Endothelial cell of umbilical vein (primary cell): ENCODE data around the gene PAPPA2. TPM values are rescaled to one million over a fixed set of nuclear protein-coding genes. Genes with fewer than 3 reads are reported as not detected.

ENCODE experiments used
- BruUV-seq: library from RNA; stranded (reverse); fragments of 400-500 nt; replicated peaks from 2 replicates; lab custom pipeline; 2021; lab: Mats Ljungman, UMichigan
- CTCF ChIA-PET: fragments of 300-600, 350-600 bp; sonication (Branson Sonifier 250); formaldehyde crosslinking; loops from one replicate; lab custom pipeline; 2021; ENCODE audit warnings: antibody characterized with exemption, inconsistent platforms; lab: Charles Lee
- POLR2A ChIA-PET: fragments of 300-600, 350-600 bp; sonication (Branson Sonifier 250); formaldehyde crosslinking; loops from one replicate; lab custom pipeline; 2021; ENCODE audit warnings: antibody characterized with exemption, inconsistent platforms; lab: Charles Lee
- DNase-seq: peaks from one replicate; pipeline ENCODE4 v3.0.0-alpha.2; 2011; ENCODE audit warnings: low read depth, low spot score
- FAIRE-seq: peaks from 2 replicates; lab custom pipeline; 2011; peaks lifted over from hg19 to GRCh38; lab: Jason Lieb, UNC
- H2AFZ ChIP-seq: 2 replicates; pipeline ENCODE4 v1.6.0; 2012; ENCODE audit warnings: low read depth, low read length, control low read depth, inconsistent platforms
- H3K27ac ChIP-seq: 2 replicates; pipeline ENCODE4 v1.5.1; 2011; ENCODE audit warnings: low read depth, mild to moderate bottlenecking, control low read depth, low read length, moderate library complexity; ENCODE audit not compliant: insufficient read depth
- H3K27me3 ChIP-seq, 2 experiments: 2 replicates each; pipeline versions ENCODE4 v1.6.0 to v1.6.1; 2011; ENCODE audit warnings: low read length in 2 of 2, mixed read lengths in 1 of 2; ENCODE audit not compliant: control insufficient read depth in 2 of 2, insufficient read depth in 2 of 2
- H3K36me3 ChIP-seq, 2 experiments: 2 replicates in 1 of 2; 3 replicates in 1 of 2; pipeline ENCODE4 v1.5.1; 2011; ENCODE audit warnings: low read length in 2 of 2, mild to moderate bottlenecking in 1 of 2, moderate library complexity in 1 of 2; ENCODE audit not compliant: control insufficient read depth in 2 of 2, insufficient read depth in 2 of 2; ENCODE audit errors: extremely low read depth in 1 of 2
- H3K4me1 ChIP-seq: 3 replicates; pipeline ENCODE4 v1.5.1; 2011; ENCODE audit warnings: mild to moderate bottlenecking, low read length; ENCODE audit not compliant: control insufficient read depth, insufficient read depth; ENCODE audit errors: extremely low read depth
- H3K4me2 ChIP-seq: 2 replicates; pipeline ENCODE4 v1.6.1; 2011; ENCODE audit warnings: low read length, control low read depth, mixed read lengths; ENCODE audit not compliant: insufficient read depth
- H3K4me3 ChIP-seq, 3 experiments: fragments of 200-600 bp in 1 of 3; sonication (generic), shearing (Covaris generic) in 1 of 3; replicated peaks in 1 of 3; 2 replicates each; pipeline ENCODE4 v1.5.1; 2011 to 2016; ENCODE audit warnings: control low read depth in 3 of 3, low read length in 3 of 3, mild to moderate bottlenecking in 2 of 3, inconsistent platforms in 1 of 3, low read depth in 1 of 3, moderate library complexity in 1 of 3; ENCODE audit not compliant: insufficient read depth in 1 of 3
- H3K79me2 ChIP-seq: 2 replicates; pipeline ENCODE4 v1.6.0; 2012; ENCODE audit warnings: low read length, inconsistent platforms; ENCODE audit not compliant: control insufficient read depth, insufficient read depth
- H3K9ac ChIP-seq: replicated peaks from 2 replicates; pipeline ENCODE3; 2011; ENCODE audit warnings: low read length, control low read depth; ENCODE audit not compliant: insufficient read depth; ENCODE audit errors: extremely low read depth
- H3K9me1 ChIP-seq: replicated peaks from 3 replicates; pipeline ENCODE4 v1.6.0; 2011; ENCODE audit warnings: mild to moderate bottlenecking, low read length; ENCODE audit not compliant: control insufficient read depth, insufficient read depth; ENCODE audit errors: extremely low read depth
- H3K9me3 ChIP-seq: replicated peaks from 2 replicates; pipeline ENCODE4 v1.5.1; 2012; ENCODE audit warnings: low read length, inconsistent platforms; ENCODE audit not compliant: control insufficient read depth, insufficient read depth
- H4K20me1 ChIP-seq: replicated peaks from 2 replicates; pipeline ENCODE3; 2011; ENCODE audit warnings: mild to moderate bottlenecking, low read length; ENCODE audit not compliant: control insufficient read depth, insufficient read depth; ENCODE audit errors: extremely low read depth
- CTCF ChIP-seq, 2 donors: IDR thresholded peaks; 1 replicate in 1 of 2; 2 replicates in 1 of 2; pipeline ENCODE4 v1.5.1; 2011; ENCODE audit warnings: low read length in 2 of 2, mild to moderate bottlenecking in 2 of 2, moderate library complexity in 2 of 2, control low read depth in 1 of 2, inconsistent platforms in 1 of 2, low read depth in 1 of 2; ENCODE audit not compliant: insufficient read depth in 1 of 2; ENCODE audit errors: extremely low read depth in 1 of 2
- JUN ChIP-seq: IDR thresholded peaks from 2 replicates; pipeline ENCODE4 v1.6.1; 2011; ENCODE audit warnings: borderline replicate concordance, low read depth; ENCODE audit not compliant: insufficient read length, insufficient read depth
- dilution Hi-C: fragments of 300-500 bp; cut with MboI; formaldehyde crosslinking; loops from one replicate; pipeline ENCODE4 v1.15.0; 2019; ENCODE audit warnings: low sequenced_read_pairs; ENCODE audit not compliant: extremely low pct_ligation_motif_present
- intact Hi-C: fragments of 100-400 bp; cut with micrococcal nuclease; formaldehyde crosslinking; loops from one replicate; pipeline ENCODE4 v1.10.0; 2022
- polyA plus RNA-seq, 4 experiments: library from polyadenylated mRNA; depleted of rRNA in 3 of 4; stranded (reverse) in 3 of 4; unstranded in 1 of 4; fragments of >200 nt; gene quantifications; 2 replicates each; pipeline versions ENCODE4 v1.2.1 to v1.2.3, GENCODE V29; 2011 to 2012; ENCODE audit warnings: missing spikeins in 1 of 4
- total RNA-seq: library from RNA; stranded (reverse); gene quantifications from 2 replicates; pipeline ENCODE4 v1.2.3, GENCODE V29; 2021

The PAPPA2 gene
- total and polyA plus RNA-seq, 2 donors (not counting 3 experiments of a cell fraction or from before 2014, with no cell fraction given): not detected

DNA sequence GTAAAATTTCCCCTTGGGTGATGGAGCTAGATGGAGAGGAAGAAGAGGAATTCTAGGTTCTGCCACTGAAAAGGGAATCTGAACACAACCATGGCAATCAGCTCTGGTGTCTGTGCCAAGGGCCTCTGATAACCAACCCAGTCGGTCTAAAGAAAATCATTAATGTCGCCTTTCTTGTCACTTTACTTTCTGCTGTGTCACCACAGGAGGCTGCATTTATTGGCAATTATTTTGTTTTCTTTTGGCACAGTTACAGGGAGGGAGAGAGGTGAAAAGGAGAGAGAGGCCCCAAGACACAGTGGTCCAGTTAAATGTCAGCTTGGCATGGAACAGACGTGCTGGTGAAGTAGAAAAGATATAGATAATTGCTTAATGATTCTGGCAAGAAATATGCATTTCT lies 414.6 kb downstream of the PAPPA2 start:
- POLR2A ChIA-PET: no interaction called here
- intact Hi-C loops: no loop called here
- CTCF ChIA-PET: no interaction called here

More for the DNA sequence above, 414.6 kb downstream of the PAPPA2 start:
- TF ChIP-seq JUN (no peak), CTCF (IDR thresholded peaks at IDR 0.05; ENCODE audit: extremely low read depth in 1 of 2, insufficient read depth in 1 of 2, low read depth in 1 of 2, low read length in 2 of 2) (no peak)
- DNase-seq (no peak), FAIRE-seq (no peak)
- Histone ChIP-seq H4K20me1 (no peaks in the 10 kb centered on the region), H3K9me3 (no peaks in the 10 kb centered on the region), H3K4me3 (no peak overlapping the region), H3K9me1 (no peaks in the 10 kb centered on the region), H3K9ac (no peak overlapping the region), H3K4me1 (no peaks in the 10 kb centered on the region), H3K4me2 (no peak overlapping the region), H3K27me3 (no peaks in the 10 kb centered on the region), H2AFZ (no peak overlapping the region), H3K27ac (no peak overlapping the region), H3K79me2 (no peaks in the 10 kb centered on the region), H3K36me3 (no peaks in the 10 kb centered on the region)
- dilution Hi-C loops: no loop called here
- BruUV-seq: no TSS peak
